Measurements from ENCODE around the gene PAX2.

DNA sequence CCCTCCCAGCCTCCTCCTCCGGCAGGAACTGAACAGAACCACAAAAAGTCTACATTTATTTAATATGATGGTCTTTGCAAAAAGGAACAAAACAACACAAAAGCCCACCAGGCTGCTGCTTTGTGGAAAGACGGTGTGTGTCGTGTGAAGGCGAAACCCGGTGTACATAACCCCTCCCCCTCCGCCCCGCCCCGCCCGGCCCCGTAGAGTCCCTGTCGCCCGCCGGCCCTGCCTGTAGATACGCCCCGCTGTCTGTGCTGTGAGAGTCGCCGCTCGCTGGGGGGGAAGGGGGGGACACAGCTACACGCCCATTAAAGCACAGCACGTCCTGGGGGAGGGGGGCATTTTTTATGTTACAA lies 83.3 kb downstream of the PAX2 start:
- TF ChIP-seq CTCF (conservative IDR thresholded peaks at IDR 0.05) (no peak), EZH2 (IDR thresholded peaks at IDR 0.05; ENCODE audit: low read depth) (no peak)

Measured in PC-9 (cell line).